Activated B cell treated with CpG ODN at 0.5 μM for 24 hours (primary cell): ENCODE results near the gene RRAD. TPM values are rescaled to one million over a fixed set of nuclear protein-coding genes. Genes with fewer than 3 reads are reported as not detected.

Source experiments
- ATAC-seq: fragments of 200-7000 bp; cut with Tn5 transposase; one replicate; pipeline ENCODE4 v1.10.0; 2021; ENCODE audit warnings: low read depth, mild to moderate bottlenecking, moderate library complexity
- CTCF ChIA-PET: fragments of 350-600 bp; sonication (Branson Sonifier 250); formaldehyde crosslinking; loops from one replicate; lab custom pipeline; 2021; ENCODE audit warnings: antibody characterized with exemption; lab: Charles Lee
- POLR2A ChIA-PET: fragments of 350-600 bp; sonication (Branson Sonifier 250); formaldehyde crosslinking; loops from one replicate; lab custom pipeline; 2021; ENCODE audit warnings: antibody characterized with exemption; lab: Charles Lee
- DNase-seq: peaks from one replicate; pipeline ENCODE4 v3.0.0; 2022
- H3K27ac Mint-ChIP-seq: one replicate; pipeline ENCODE4 v1.8.0; 2020; ENCODE audit warnings: mixed read lengths
- H3K27me3 Mint-ChIP-seq: one replicate; pipeline ENCODE4 v1.8.0; 2021; ENCODE audit warnings: mixed read lengths
- H3K36me3 Mint-ChIP-seq: one replicate; pipeline ENCODE4 v1.8.0; 2021; ENCODE audit warnings: low read depth, mixed read lengths
- H3K4me1 Mint-ChIP-seq: one replicate; pipeline ENCODE4 v1.8.0; 2021; ENCODE audit warnings: mixed read lengths
- H3K4me3 Mint-ChIP-seq: one replicate; pipeline ENCODE4 v1.8.0; 2020; ENCODE audit warnings: mild to moderate bottlenecking, mixed read lengths
- H3K9me3 Mint-ChIP-seq: one replicate; pipeline ENCODE4 v1.8.0; 2020; ENCODE audit warnings: mixed read lengths
- intact Hi-C: fragments of 100-400 bp; cut with micrococcal nuclease; formaldehyde crosslinking; loops from one replicate; pipeline ENCODE4 v1.15.1; 2024
- total RNA-seq: library from RNA; stranded (reverse); gene quantifications from 2 replicates; pipeline ENCODE4 v1.2.3, GENCODE V29; 2022
- TF ChIP-seq, protein P1 (sequence below): fragments of 200-600 bp; IDR thresholded peaks from one replicate; pipeline ENCODE4 v1.8.0; 2022; ENCODE audit warnings: antibody characterized with exemption, mild to moderate bottlenecking

Gene RRAD
- total RNA-seq, 1 donor from 2014 or later = not detected

DNA sequence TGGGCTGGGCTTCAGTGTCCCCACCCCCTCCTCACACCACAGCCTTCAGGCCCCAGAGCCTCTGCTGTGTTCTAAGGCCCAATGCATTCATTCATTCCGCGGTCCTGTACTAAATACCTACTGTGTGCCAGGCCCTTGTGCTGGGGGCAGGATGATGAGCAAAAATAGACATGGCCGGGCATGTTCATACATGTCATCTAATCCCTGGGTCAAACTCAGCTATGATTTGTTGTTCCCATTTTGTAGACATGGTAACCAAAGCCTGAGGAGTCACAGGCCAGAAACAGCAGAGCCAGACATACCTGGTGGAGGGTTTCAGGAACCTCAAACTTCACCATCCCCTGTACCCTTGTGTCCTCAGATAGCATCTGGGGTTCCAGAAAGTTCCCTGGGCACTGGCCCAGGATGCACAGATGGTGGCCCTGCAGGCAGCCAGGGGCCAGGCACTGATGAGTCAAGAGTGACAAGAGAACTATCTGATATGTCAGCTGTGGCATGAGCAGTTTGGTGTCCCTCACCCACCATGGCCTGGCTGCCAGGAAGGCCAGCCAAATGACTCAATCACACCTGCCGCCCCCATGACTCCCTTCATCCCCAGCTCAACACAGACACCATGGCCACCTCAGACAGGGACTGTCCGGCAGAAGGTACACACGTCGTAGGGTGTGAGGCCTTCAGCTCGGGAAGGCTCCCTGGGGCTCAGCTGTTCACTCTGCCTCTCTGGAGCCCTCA lies 2.7 kb upstream of the RRAD start:
- Mint-ChIP-seq H3K4me1 (peaks cover 24% of the 10 kb centered on the region), H3K27me3 (peaks cover 25% of the 10 kb centered on the region), H3K27ac (no peak overlapping the region), H3K36me3 (peaks cover 21% of the 10 kb centered on the region), H3K9me3 (no peaks in the 10 kb centered on the region), H3K4me3 (no peak overlapping the region)
- DNase-seq (no peak), ATAC-seq (no peak)
- CTCF ChIA-PET = interaction anchor here (1.1 to 1.4 kb wide), 2 partner anchors 32 to 55 kb away, joined by 3 read pairs; no protein-coding TSS in a partner anchor
- intact Hi-C loops = loop anchor here (5.0 kb wide), 1 partner anchor 96 kb away; the partner anchor contains the start of gene NAE1
- POLR2A ChIA-PET = no interaction called here
- TF ChIP-seq, protein P1, sequence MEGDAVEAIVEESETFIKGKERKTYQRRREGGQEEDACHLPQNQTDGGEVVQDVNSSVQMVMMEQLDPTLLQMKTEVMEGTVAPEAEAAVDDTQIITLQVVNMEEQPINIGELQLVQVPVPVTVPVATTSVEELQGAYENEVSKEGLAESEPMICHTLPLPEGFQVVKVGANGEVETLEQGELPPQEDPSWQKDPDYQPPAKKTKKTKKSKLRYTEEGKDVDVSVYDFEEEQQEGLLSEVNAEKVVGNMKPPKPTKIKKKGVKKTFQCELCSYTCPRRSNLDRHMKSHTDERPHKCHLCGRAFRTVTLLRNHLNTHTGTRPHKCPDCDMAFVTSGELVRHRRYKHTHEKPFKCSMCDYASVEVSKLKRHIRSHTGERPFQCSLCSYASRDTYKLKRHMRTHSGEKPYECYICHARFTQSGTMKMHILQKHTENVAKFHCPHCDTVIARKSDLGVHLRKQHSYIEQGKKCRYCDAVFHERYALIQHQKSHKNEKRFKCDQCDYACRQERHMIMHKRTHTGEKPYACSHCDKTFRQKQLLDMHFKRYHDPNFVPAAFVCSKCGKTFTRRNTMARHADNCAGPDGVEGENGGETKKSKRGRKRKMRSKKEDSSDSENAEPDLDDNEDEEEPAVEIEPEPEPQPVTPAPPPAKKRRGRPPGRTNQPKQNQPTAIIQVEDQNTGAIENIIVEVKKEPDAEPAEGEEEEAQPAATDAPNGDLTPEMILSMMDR = no peak

DNA sequence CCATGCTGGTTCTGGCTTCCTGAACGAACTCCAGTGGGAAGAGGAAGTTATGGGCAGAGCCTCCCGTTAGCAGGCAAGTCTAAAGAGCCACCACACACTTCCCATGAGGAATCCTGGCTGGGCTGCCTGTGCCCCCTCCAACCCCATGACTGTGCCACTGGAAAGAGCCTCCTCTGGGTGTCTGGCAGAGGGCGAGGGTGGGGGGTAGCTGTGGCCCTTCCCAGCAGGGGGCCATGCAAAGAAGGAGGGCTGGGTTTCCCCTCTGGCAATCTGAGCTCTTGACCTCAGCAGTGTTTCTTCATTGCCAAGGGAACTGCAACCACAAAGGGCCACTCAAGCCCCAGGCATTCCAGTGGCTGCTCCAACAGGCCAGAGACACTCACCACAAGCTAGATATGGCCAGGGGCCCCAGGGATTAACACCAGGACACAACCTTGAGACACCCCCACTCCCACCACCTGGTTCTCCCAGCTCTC lies 1.7 kb upstream of the RRAD start:
- H3K27me3 Mint-ChIP-seq = peaks cover 28% of the 10 kb centered on the region
- TF ChIP-seq, protein P1 = no peak
- ChIA-PET CTCF (no interaction called here), POLR2A (interaction anchor here (0.6 kb wide), 1 partner anchor 352 kb away, joined by 3 read pairs; no protein-coding TSS in a partner anchor)
- intact Hi-C loops = loop anchor here (5.0 kb wide), 1 partner anchor 95 kb away; the partner anchor contains the start of gene NAE1
- no peaks in the 10 kb centered on the region for H3K9me3 Mint-ChIP-seq
- DNase-seq = no peak
- H3K36me3 Mint-ChIP-seq = peaks cover 11% of the 10 kb centered on the region
- H3K27ac Mint-ChIP-seq = no peak overlapping the region
- H3K4me1 Mint-ChIP-seq = peaks cover 13% of the 10 kb centered on the region
- H3K4me3 Mint-ChIP-seq = no peak overlapping the region
- ATAC-seq = no peak

DNA sequence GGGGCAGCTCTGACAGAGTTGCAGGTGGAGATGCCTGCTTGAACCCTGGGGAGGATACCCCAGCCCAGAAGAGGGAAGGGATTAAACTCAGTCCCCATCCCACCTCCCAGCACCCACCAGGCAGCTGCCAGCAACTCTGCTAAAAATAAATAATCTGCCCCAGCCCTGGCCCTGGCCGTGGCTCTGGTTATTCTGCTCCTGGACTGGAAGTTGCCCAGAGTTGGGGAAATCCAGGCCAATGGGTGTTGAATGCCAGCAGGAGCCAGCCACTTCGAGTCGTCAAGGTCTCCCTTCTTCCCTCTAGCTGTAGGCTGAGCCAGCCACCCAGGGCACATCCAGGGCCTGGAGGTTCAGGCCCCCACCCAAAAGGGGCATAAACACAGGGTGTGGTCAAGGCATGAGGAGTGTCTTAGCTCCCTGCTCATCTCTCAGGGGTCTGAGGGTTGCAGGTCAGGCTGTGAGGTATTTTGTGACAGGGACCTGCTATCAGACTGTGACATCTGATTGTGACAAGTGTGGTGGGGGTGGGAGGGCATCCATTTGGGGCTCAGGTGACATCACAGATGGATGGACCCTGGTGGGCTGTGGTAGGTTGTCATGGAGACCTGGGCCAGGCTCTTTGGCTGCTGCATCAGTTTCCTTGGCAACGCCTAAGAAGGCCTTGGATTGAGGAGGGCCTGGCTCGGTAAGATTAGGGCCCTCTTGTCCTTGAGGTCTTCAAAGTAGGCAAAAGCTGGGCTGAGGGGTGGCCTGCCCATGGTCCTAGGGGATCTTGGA lies 1.0 kb upstream of the RRAD start:
- ATAC-seq (no peak), DNase-seq (no peak)
- TF ChIP-seq, protein P1 = no peak
- Mint-ChIP-seq H3K36me3 (peaks cover 7% of the 10 kb centered on the region), H3K9me3 (no peaks in the 10 kb centered on the region), H3K4me3 (no peak overlapping the region), H3K4me1 (peaks cover 9% of the 10 kb centered on the region), H3K27ac (no peak overlapping the region), H3K27me3 (peaks cover 30% of the 10 kb centered on the region)
- ChIA-PET POLR2A (no interaction called here), CTCF (no interaction called here)
- intact Hi-C loops = loop anchor here (5.0 kb wide), 1 partner anchor 94 kb away; the partner anchor contains the start of gene NAE1

DNA sequence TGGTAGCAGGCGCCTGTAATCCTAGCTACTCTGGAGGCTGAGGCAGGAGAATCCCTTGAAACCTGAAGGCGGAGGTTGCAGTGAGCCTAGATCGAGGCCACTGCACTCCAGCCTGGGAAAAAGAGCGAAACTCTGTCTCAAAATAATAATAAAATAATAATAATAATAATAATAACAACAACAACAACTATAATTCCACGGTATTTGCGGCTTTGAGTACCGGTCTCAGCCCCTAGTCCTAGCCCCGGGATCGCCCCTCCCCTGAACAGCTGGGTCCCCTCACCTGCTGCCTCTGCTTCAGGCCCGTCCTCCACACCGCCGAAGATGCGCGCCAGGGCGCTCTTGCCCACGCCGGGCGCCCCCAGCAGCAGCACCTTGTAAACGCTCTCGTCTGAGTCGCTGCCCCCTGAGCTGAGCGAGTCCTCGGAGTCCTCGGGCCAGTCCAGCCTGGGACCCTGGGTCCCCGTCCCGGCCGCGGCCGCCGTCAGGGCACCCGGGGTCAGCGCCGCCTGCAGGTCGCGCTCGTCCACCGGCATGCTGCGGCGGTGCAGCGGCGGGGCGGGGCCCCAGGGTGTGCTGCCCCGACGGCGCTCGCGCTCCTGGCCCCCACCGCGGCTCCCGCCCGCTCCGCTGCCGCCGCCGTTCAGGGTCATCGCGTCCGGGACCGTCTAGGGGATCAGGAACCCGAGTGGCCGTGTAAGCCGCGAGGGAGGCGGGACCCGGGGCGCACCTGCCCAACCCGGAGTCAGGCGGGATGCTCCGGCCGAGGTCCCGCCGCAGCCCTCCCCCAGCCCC lies 611 bp downstream of the RRAD start:
- H3K4me1 Mint-ChIP-seq = peaks cover 9% of the 10 kb centered on the region
- intact Hi-C loops = loop anchor here (5.0 kb wide), 1 partner anchor 92 kb away; the partner anchor contains the start of gene NAE1
- H3K27me3 Mint-ChIP-seq = peaks cover 33% of the 10 kb centered on the region
- POLR2A ChIA-PET = interaction anchor here (0.6 kb wide), 1 partner anchor 621 kb away, joined by 5 read pairs; no protein-coding TSS in a partner anchor
- peak; percentile 80 for ATAC-seq
- CTCF ChIA-PET = no interaction called here
- no peak for DNase-seq
- no peaks in the 10 kb centered on the region for H3K9me3 Mint-ChIP-seq
- TF ChIP-seq, protein P1 = no peak
- peak overlapping the region; percentile 76 for H3K4me3 Mint-ChIP-seq
- no peak overlapping the region for H3K27ac Mint-ChIP-seq
- H3K36me3 Mint-ChIP-seq = peaks cover under 1% of the 10 kb centered on the region
